GM12878 (cell line): ENCODE data around the gene TLE3. TPM values are rescaled to one million over a fixed set of nuclear protein-coding genes. Genes with fewer than 3 reads are reported as not detected.

Experiments used
- ATAC-seq: fragments of 200-7000 bp; cut with Tn5 transposase; 3 replicates; pipeline ENCODE4 v1.9.1; 2020; ENCODE audit warnings: mild to moderate bottlenecking, moderate library complexity
- BruUV-seq: library from RNA; stranded (reverse); fragments of 400-500 nt; replicated peaks from 2 replicates; lab custom pipeline; 2021; lab: Mats Ljungman, UMichigan
- CTCF ChIA-PET: fragments of 300-600 bp; sonication (Branson Sonifier 250); formaldehyde crosslinking; extraction: SDS; loops from one replicate; lab custom pipeline; 2021; ENCODE audit warnings: inconsistent platforms; lab: Yijun Ruan, JAX
- POLR2A ChIA-PET: fragments of 350-600 bp; formaldehyde crosslinking; extraction: SDS; loops from one replicate; lab custom pipeline; 2021; ENCODE audit warnings: inconsistent platforms; lab: Charles Lee
- RAD21 ChIA-PET: fragments of 300-600 bp; sonication (Branson Sonifier 250); formaldehyde crosslinking; loops from one replicate; lab custom pipeline; 2023; ENCODE audit warnings: antibody characterized with exemption; ENCODE audit not compliant: unreplicated experiment; lab: Charles Lee
- SMC1A ChIA-PET: fragments of 300-600 bp; sonication (Branson Sonifier 250); formaldehyde crosslinking; loops from one replicate; lab custom pipeline; 2023; ENCODE audit not compliant: unreplicated experiment, uncharacterized antibody; lab: Charles Lee
- DNase-seq: peaks from one replicate; pipeline ENCODE4 v3.0.0-alpha.2; 2011; ENCODE audit warnings: low read depth, low spot score
- FAIRE-seq: peaks from 3 replicates; lab custom pipeline; 2011; peaks lifted over from hg19 to GRCh38; lab: Jason Lieb, UNC
- H2AFZ ChIP-seq: 2 replicates; pipeline ENCODE4 v1.6.0; 2011; ENCODE audit warnings: low read depth, low read length, control low read depth; ENCODE audit not compliant: control insufficient read depth
- H3K27ac ChIP-seq: 2 replicates; pipeline ENCODE4 v1.5.1; 2011; ENCODE audit warnings: control low read depth; ENCODE audit not compliant: control insufficient read depth, insufficient read depth
- H3K27me3 ChIP-seq, 2 experiments: replicated peaks in 1 of 2; 2 replicates each; pipeline versions ENCODE4 v1.6.0 to v1.6.1; 2011; ENCODE audit warnings: low read length in 1 of 2; ENCODE audit not compliant: control insufficient read depth in 2 of 2, insufficient read depth in 2 of 2
- H3K36me3 ChIP-seq, 2 experiments: 2 replicates each; pipeline ENCODE4 v1.5.1; 2011; ENCODE audit warnings: low read length in 1 of 2; ENCODE audit not compliant: control insufficient read depth in 2 of 2, insufficient read depth in 2 of 2
- H3K4me1 ChIP-seq: 2 replicates; pipeline ENCODE4 v1.6.1; 2011; ENCODE audit warnings: mild to moderate bottlenecking, low read length, moderate library complexity, mixed read lengths; ENCODE audit not compliant: control insufficient read depth, insufficient read depth
- H3K4me2 ChIP-seq: 2 replicates; pipeline ENCODE4 v1.6.0; 2011; ENCODE audit warnings: control low read depth; ENCODE audit not compliant: control insufficient read depth, insufficient read depth
- H3K4me3 ChIP-seq: fragments of 200-600 bp; sonication (generic); 2 replicates; pipeline ENCODE4 v1.5.1; 2016
- H3K79me2 ChIP-seq: 2 replicates; pipeline ENCODE4 v1.6.0; 2011; ENCODE audit warnings: low read length; ENCODE audit not compliant: control insufficient read depth, insufficient read depth
- H3K9ac ChIP-seq: 2 replicates; pipeline ENCODE4 v1.8.0; 2011; ENCODE audit warnings: low read length, control low read depth, mixed read lengths; ENCODE audit not compliant: control insufficient read depth, insufficient read depth
- H3K9me3 ChIP-seq: replicated peaks from 3 replicates; pipeline ENCODE4 v1.5.1; 2011; ENCODE audit warnings: mild to moderate bottlenecking, low read length; ENCODE audit not compliant: control insufficient read depth, insufficient read depth
- H4K20me1 ChIP-seq: 2 replicates; pipeline ENCODE4 v1.6.0; 2011; ENCODE audit not compliant: control insufficient read depth, insufficient read depth
- LARP7 ChIP-seq: fragments of 450-650 bp; IDR thresholded peaks from 2 replicates; pipeline ENCODE4 v1.6.1; 2017; ENCODE audit warnings: mild to moderate bottlenecking
- POLR2AphosphoS5 ChIP-seq: IDR thresholded peaks from 2 replicates; pipeline ENCODE4 v1.6.1; 2011; ENCODE audit warnings: mild to moderate bottlenecking, low read length, inconsistent platforms
- RFX5 ChIP-seq: IDR thresholded peaks from 2 replicates; pipeline ENCODE4 v1.6.1; 2011; ENCODE audit warnings: low read depth, low read length, improper control_type of control experiment
- SIX5 ChIP-seq: IDR thresholded peaks from 2 replicates; pipeline ENCODE4 v1.6.1; 2011; ENCODE audit warnings: mild to moderate bottlenecking, low read depth, low read length, moderate library complexity; ENCODE audit not compliant: severe bottlenecking
- SP1 ChIP-seq: IDR thresholded peaks from one replicate; pipeline ENCODE4 v1.6.1; 2011; ENCODE audit warnings: low read depth, low read length
- SREBF2 ChIP-seq: IDR thresholded peaks from 2 replicates; pipeline ENCODE4 v1.6.1; 2012; ENCODE audit warnings: mild to moderate bottlenecking, low read length
- TCF7 ChIP-seq: IDR thresholded peaks from 2 replicates; pipeline ENCODE4 v1.6.1; 2014; ENCODE audit warnings: antibody characterized with exemption, borderline replicate concordance
- ZNF384 ChIP-seq: IDR thresholded peaks from 2 replicates; pipeline ENCODE4 v1.6.1; 2012; ENCODE audit warnings: low read depth, mild to moderate bottlenecking, low read length, improper control_type of control experiment, borderline replicate concordance
- WGBS: methylation state at CpG from one replicate; pipeline ENCODE4 v1.1.6; 2016; ENCODE audit warnings: low lambda C conversion rate; ENCODE audit not compliant: insufficient replicate concordance, insufficient coverage; ENCODE audit errors: missing lambda C conversion rate; 5-methylcytosine and 5-hydroxymethylcytosine counted together
- in situ Hi-C: fragments of 300-500 bp; cut with MboI; formaldehyde crosslinking; loops from 9 replicates; pipeline ENCODE4 v1.14.3; 2018; ENCODE audit warnings: mixed read lengths
- intact Hi-C: fragments of 100-400 bp; cut with micrococcal nuclease; formaldehyde crosslinking; loops from one replicate; pipeline ENCODE4 v1.14.2; 2022; ENCODE audit not compliant: unreplicated experiment
- polyA plus RNA-seq, 11 experiments: library from polyadenylated mRNA; depleted of rRNA in 4 of 11; unstranded in 6 of 11; stranded (reverse) in 5 of 11; fragments of >200 nt; fragmentation: Nextera tagmentation in 4 of 11; fragmentation: Illumina TruSeq in 1 of 11; extraction: Ambion mirVana in 4 of 11; extraction: Trizol in 1 of 11; gene quantifications; 1 replicate in 1 of 11; 2 replicates in 10 of 11; pipeline versions ENCODE4 v1.2.1 to v1.2.3, GENCODE V29; 2011 to 2016; ENCODE audit warnings: inconsistent platforms in 2 of 11, missing spikeins in 2 of 11, low read depth in 1 of 11
- total RNA-seq, 4 experiments: library from RNA; depleted of rRNA in 3 of 4; stranded (reverse); fragments of >200 nt in 3 of 4; fragmentation: Illumina TruSeq in 1 of 4; extraction: Trizol in 1 of 4; gene quantifications; 2 replicates each; pipeline versions ENCODE4 v1.2.1 to v1.2.3, GENCODE V29; 2013 to 2021
- TF ChIP-seq, protein P1 (sequence below): IDR thresholded peaks from 2 replicates; pipeline ENCODE4 v1.6.1; 2012; ENCODE audit warnings: mild to moderate bottlenecking, low read depth, low read length
- TF ChIP-seq, protein P2 (sequence below), 3 experiments: IDR thresholded peaks in 2 of 3; conservative IDR thresholded peaks in 1 of 3; 2 replicates each; pipeline ENCODE4 v1.5.1; 2011; ENCODE audit warnings: low read depth in 3 of 3, low read length in 3 of 3, mild to moderate bottlenecking in 3 of 3, control low read depth in 2 of 3, moderate library complexity in 2 of 3, inconsistent platforms in 1 of 3, mixed read lengths in 1 of 3; ENCODE audit not compliant: control insufficient read depth in 2 of 3, insufficient read depth in 1 of 3; ENCODE audit errors: extremely low read depth in 1 of 3
- TF ChIP-seq, protein P3 (sequence below): IDR thresholded peaks from 2 replicates; pipeline ENCODE4 v1.6.1; 2012; ENCODE audit warnings: low read length, inconsistent platforms
- TF ChIP-seq, protein P4 (sequence below): fragments of 450-650 bp; IDR thresholded peaks from 2 replicates; pipeline ENCODE4 v1.6.1; 2017; ENCODE audit warnings: antibody characterized with exemption, mild to moderate bottlenecking, moderate library complexity
- TF ChIP-seq, protein P5 (sequence below): IDR thresholded peaks from 2 replicates; pipeline ENCODE4 v1.6.1; 2011; ENCODE audit warnings: mild to moderate bottlenecking, low read depth, low read length, moderate library complexity; ENCODE audit not compliant: insufficient replicate concordance

TLE3 gene
- total and polyA plus RNA-seq, 10 of the 15 experiments (the other 5 are each of a cell fraction or from before 2014, with no cell fraction given), result 1.2 to 65.5 (median 9.7) TPM

DNA sequence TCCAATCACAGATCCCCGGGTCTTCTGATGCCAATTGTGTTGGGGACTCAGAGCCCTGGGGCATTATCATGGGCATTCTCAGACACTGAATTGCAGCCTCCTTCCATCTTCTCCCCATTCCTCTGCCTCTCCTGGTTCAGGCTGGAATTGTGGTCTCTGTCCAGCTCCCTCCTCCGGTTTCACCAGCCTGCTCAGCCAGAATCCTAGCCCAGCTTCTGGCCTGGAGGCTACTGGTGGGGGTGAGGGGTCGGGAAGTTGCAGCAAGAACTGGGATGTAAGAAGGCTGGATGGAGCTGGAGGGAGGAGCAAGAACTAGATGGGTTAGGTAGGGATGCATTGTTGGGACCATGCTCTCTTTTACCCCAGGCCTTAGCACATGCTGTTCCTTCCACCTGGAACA, 53.5 kb downstream of the TLE3 start:
- CTCF ChIA-PET, result no interaction called here
- H3K9ac ChIP-seq, result no peak overlapping the region
- no peak overlapping the region for H3K4me3 ChIP-seq
- intact Hi-C loops, result no loop called here
- no peaks in the 10 kb centered on the region; the same call in 1 of the 2 replicates for H4K20me1 ChIP-seq
- SMC1A ChIA-PET, result interaction anchor here (1.2 kb wide), 1 partner anchor 29 kb away, joined by 3 read pairs; no protein-coding TSS in a partner anchor
- RAD21 ChIA-PET, result no interaction called here
- H3K4me2 ChIP-seq, result no peak overlapping the region
- H3K27me3 ChIP-seq, result no peaks in the 10 kb centered on the region
- 48% methylated on average over 3 of the region's 3 CpGs for WGBS
- DNase-seq, result no peak
- no peak overlapping the region for H2AFZ ChIP-seq
- ATAC-seq, result no peak
- no peaks in the 10 kb centered on the region for H3K4me1 ChIP-seq
- no peaks in the 10 kb centered on the region; the same call in 2 of the 3 replicates for H3K9me3 ChIP-seq
- no peaks in the 10 kb centered on the region; a peak in 1 of 4 replicates for H3K36me3 ChIP-seq
- BruUV-seq, result no TSS peak
- POLR2A ChIA-PET, result no interaction called here
- in situ Hi-C loops, result no loop called here
- FAIRE-seq, result no peak
- H3K79me2 ChIP-seq, result no peaks in the 10 kb centered on the region
- no peak overlapping the region for H3K27ac ChIP-seq
- TF ChIP-seq SREBF2, result no peak
- no peak for TF ChIP-seq ZNF384
- TF ChIP-seq, protein P1, sequence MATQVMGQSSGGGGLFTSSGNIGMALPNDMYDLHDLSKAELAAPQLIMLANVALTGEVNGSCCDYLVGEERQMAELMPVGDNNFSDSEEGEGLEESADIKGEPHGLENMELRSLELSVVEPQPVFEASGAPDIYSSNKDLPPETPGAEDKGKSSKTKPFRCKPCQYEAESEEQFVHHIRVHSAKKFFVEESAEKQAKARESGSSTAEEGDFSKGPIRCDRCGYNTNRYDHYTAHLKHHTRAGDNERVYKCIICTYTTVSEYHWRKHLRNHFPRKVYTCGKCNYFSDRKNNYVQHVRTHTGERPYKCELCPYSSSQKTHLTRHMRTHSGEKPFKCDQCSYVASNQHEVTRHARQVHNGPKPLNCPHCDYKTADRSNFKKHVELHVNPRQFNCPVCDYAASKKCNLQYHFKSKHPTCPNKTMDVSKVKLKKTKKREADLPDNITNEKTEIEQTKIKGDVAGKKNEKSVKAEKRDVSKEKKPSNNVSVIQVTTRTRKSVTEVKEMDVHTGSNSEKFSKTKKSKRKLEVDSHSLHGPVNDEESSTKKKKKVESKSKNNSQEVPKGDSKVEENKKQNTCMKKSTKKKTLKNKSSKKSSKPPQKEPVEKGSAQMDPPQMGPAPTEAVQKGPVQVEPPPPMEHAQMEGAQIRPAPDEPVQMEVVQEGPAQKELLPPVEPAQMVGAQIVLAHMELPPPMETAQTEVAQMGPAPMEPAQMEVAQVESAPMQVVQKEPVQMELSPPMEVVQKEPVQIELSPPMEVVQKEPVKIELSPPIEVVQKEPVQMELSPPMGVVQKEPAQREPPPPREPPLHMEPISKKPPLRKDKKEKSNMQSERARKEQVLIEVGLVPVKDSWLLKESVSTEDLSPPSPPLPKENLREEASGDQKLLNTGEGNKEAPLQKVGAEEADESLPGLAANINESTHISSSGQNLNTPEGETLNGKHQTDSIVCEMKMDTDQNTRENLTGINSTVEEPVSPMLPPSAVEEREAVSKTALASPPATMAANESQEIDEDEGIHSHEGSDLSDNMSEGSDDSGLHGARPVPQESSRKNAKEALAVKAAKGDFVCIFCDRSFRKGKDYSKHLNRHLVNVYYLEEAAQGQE, result no peak
- no peak for TF ChIP-seq POLR2AphosphoS5
- TF ChIP-seq SP1, result no peak
- TF ChIP-seq, protein P2, sequence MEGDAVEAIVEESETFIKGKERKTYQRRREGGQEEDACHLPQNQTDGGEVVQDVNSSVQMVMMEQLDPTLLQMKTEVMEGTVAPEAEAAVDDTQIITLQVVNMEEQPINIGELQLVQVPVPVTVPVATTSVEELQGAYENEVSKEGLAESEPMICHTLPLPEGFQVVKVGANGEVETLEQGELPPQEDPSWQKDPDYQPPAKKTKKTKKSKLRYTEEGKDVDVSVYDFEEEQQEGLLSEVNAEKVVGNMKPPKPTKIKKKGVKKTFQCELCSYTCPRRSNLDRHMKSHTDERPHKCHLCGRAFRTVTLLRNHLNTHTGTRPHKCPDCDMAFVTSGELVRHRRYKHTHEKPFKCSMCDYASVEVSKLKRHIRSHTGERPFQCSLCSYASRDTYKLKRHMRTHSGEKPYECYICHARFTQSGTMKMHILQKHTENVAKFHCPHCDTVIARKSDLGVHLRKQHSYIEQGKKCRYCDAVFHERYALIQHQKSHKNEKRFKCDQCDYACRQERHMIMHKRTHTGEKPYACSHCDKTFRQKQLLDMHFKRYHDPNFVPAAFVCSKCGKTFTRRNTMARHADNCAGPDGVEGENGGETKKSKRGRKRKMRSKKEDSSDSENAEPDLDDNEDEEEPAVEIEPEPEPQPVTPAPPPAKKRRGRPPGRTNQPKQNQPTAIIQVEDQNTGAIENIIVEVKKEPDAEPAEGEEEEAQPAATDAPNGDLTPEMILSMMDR (IDR thresholded peaks at IDR 0.05 in 2 of 3, conservative IDR thresholded peaks at IDR 0.05 in 1 of 3; ENCODE audit: control insufficient read depth in 2 of 3, extremely low read depth in 1 of 3, insufficient read depth in 1 of 3, low read depth in 3 of 3, low read length in 3 of 3), result no peak
- TF ChIP-seq LARP7, result no peak
- no peak for TF ChIP-seq RFX5
- TF ChIP-seq SIX5, result no peak
- TF ChIP-seq, protein P3, sequence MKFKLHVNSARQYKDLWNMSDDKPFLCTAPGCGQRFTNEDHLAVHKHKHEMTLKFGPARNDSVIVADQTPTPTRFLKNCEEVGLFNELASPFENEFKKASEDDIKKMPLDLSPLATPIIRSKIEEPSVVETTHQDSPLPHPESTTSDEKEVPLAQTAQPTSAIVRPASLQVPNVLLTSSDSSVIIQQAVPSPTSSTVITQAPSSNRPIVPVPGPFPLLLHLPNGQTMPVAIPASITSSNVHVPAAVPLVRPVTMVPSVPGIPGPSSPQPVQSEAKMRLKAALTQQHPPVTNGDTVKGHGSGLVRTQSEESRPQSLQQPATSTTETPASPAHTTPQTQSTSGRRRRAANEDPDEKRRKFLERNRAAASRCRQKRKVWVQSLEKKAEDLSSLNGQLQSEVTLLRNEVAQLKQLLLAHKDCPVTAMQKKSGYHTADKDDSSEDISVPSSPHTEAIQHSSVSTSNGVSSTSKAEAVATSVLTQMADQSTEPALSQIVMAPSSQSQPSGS, result no peak
- TF ChIP-seq, protein P4, sequence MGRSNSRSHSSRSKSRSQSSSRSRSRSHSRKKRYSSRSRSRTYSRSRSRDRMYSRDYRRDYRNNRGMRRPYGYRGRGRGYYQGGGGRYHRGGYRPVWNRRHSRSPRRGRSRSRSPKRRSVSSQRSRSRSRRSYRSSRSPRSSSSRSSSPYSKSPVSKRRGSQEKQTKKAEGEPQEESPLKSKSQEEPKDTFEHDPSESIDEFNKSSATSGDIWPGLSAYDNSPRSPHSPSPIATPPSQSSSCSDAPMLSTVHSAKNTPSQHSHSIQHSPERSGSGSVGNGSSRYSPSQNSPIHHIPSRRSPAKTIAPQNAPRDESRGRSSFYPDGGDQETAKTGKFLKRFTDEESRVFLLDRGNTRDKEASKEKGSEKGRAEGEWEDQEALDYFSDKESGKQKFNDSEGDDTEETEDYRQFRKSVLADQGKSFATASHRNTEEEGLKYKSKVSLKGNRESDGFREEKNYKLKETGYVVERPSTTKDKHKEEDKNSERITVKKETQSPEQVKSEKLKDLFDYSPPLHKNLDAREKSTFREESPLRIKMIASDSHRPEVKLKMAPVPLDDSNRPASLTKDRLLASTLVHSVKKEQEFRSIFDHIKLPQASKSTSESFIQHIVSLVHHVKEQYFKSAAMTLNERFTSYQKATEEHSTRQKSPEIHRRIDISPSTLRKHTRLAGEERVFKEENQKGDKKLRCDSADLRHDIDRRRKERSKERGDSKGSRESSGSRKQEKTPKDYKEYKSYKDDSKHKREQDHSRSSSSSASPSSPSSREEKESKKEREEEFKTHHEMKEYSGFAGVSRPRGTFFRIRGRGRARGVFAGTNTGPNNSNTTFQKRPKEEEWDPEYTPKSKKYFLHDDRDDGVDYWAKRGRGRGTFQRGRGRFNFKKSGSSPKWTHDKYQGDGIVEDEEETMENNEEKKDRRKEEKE, result no peak
- TF ChIP-seq TCF7, result no peak
- TF ChIP-seq, protein P5, sequence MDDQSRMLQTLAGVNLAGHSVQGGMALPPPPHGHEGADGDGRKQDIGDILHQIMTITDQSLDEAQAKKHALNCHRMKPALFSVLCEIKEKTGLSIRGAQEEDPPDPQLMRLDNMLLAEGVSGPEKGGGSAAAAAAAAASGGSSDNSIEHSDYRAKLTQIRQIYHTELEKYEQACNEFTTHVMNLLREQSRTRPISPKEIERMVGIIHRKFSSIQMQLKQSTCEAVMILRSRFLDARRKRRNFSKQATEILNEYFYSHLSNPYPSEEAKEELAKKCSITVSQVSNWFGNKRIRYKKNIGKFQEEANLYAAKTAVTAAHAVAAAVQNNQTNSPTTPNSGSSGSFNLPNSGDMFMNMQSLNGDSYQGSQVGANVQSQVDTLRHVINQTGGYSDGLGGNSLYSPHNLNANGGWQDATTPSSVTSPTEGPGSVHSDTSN, result no peak
